ENCODE data around the gene SLX4IP. TPM values are rescaled to one million over a fixed set of nuclear protein-coding genes. Genes with fewer than 3 reads are reported as not detected.
A peak's percentile ranks its signal among the peaks of the same experiment; 100 is the strongest.

The SLX4IP gene
- total RNA-seq, 1 experiment from 2014 or later = 7.0 TPM

GRCh38 chr20:10466325-10466724 is 31.2 kb downstream of the SLX4IP start:
- no peak for DNase-seq (ENCODE audit: low read depth)

GRCh38 chr20:10466855-10467254 is 31.8 kb downstream of the SLX4IP start:
- no peak for DNase-seq (ENCODE audit: low read depth)

GRCh38 chr20:10467681-10468339 is 32.7 kb downstream of the SLX4IP start:
- DNase-seq (ENCODE audit: low read depth) = no peak

GRCh38 chr20:10468340-10468845 is 33.3 kb downstream of the SLX4IP start:
- no peak for DNase-seq (ENCODE audit: low read depth)

GRCh38 chr20:10469056-10469455 is 34.0 kb downstream of the SLX4IP start:
- no peak for DNase-seq (ENCODE audit: low read depth)

- DNase-seq (ENCODE audit: low read depth) = peak; percentile 83
These were observed 34.5 kb downstream of the SLX4IP start for GRCh38 chr20:10469599-10469998.

GRCh38 chr20:10470276-10470675 is 35.2 kb downstream of the SLX4IP start:
- no peak for DNase-seq (ENCODE audit: low read depth)

GRCh38 chr20:10472871-10473270 is 37.8 kb downstream of the SLX4IP start:
- DNase-seq (ENCODE audit: low read depth) = no peak

- no peak for DNase-seq (ENCODE audit: low read depth)
These were observed 39.6 kb downstream of the SLX4IP start for GRCh38 chr20:10474606-10475184.

GRCh38 chr20:10475225-10475624 is 40.1 kb downstream of the SLX4IP start:
- no peak for DNase-seq (ENCODE audit: low read depth)

GRCh38 chr20:10476319-10476724 is 41.2 kb downstream of the SLX4IP start:
- peak; percentile 78 for DNase-seq (ENCODE audit: low read depth)

- DNase-seq (ENCODE audit: low read depth) = no peak
These were observed 43.1 kb downstream of the SLX4IP start for GRCh38 chr20:10478205-10478604.

- DNase-seq (ENCODE audit: low read depth) = no peak
These were observed 43.8 kb downstream of the SLX4IP start for GRCh38 chr20:10478930-10479329.

GRCh38 chr20:10481676-10482075 is 46.6 kb downstream of the SLX4IP start:
- no peak for DNase-seq (ENCODE audit: low read depth)

- DNase-seq (ENCODE audit: low read depth) = no peak
These were observed 48.6 kb downstream of the SLX4IP start for GRCh38 chr20:10483691-10484090.

GRCh38 chr20:10487142-10488136 is 52.3 kb downstream of the SLX4IP start:
- DNase-seq (ENCODE audit: low read depth) = no peak

GRCh38 chr20:10488534-10488933 is 53.4 kb downstream of the SLX4IP start:
- DNase-seq (ENCODE audit: low read depth) = no peak

GRCh38 chr20:10489853-10490252 is 54.7 kb downstream of the SLX4IP start:
- no peak for DNase-seq (ENCODE audit: low read depth)

GRCh38 chr20:10490257-10490656 is 55.2 kb downstream of the SLX4IP start:
- no peak for DNase-seq (ENCODE audit: low read depth)

- no peak for DNase-seq (ENCODE audit: low read depth)
These were observed 55.6 kb downstream of the SLX4IP start for GRCh38 chr20:10490706-10491105.

GRCh38 chr20:10492065-10492464 is 57.0 kb downstream of the SLX4IP start:
- peak; percentile 40 for DNase-seq (ENCODE audit: low read depth)

- DNase-seq (ENCODE audit: low read depth) = no peak
These were observed 57.7 kb downstream of the SLX4IP start for GRCh38 chr20:10492844-10493243.

Measured in LHCN-M2 (cell line).